A204.1 (cell line): Measurements from ENCODE around the gene OBSL1.

ENCODE experiments used
- FAIRE-seq: peaks from 2 replicates; lab custom pipeline; 2012; peaks lifted over from hg19 to GRCh38; lab: Jason Lieb, UNC

OBSL1 gene

GRCh38 chr2:219571311-219572236 lies at the start of gene OBSL1:
Gene OBSL1, minus strand, starts transcription at chr2:219571539. Its CDS starts 307 bp downstream, at chr2:219571232.
- no peak for FAIRE-seq

GRCh38 chr2:219620546-219620945 lies 49.2 kb upstream of the OBSL1 start:
- no peak for FAIRE-seq

GRCh38 chr2:219619235-219619634 lies 47.9 kb upstream of the OBSL1 start:
- FAIRE-seq, result no peak

GRCh38 chr2:219618733-219619122 lies 47.4 kb upstream of the OBSL1 start:
- no peak for FAIRE-seq

GRCh38 chr2:219616550-219616949 lies 45.2 kb upstream of the OBSL1 start:
- FAIRE-seq, result no peak

GRCh38 chr2:219615894-219616293 lies 44.6 kb upstream of the OBSL1 start:
- FAIRE-seq, result no peak

GRCh38 chr2:219615036-219615435 lies 43.7 kb upstream of the OBSL1 start:
- FAIRE-seq, result no peak

GRCh38 chr2:219614076-219614860 lies 42.9 kb upstream of the OBSL1 start:
- no peak for FAIRE-seq

- no peak for FAIRE-seq
Observed at GRCh38 chr2:219613461-219614070, 42.2 kb upstream of the OBSL1 start.

GRCh38 chr2:219612577-219613286 lies 41.4 kb upstream of the OBSL1 start:
- FAIRE-seq, result no peak

GRCh38 chr2:219611866-219612576 lies 40.7 kb upstream of the OBSL1 start:
- no peak for FAIRE-seq

- no peak for FAIRE-seq
Observed at GRCh38 chr2:219611306-219611705, 40.0 kb upstream of the OBSL1 start.

- FAIRE-seq, result no peak
Observed at GRCh38 chr2:219609149-219609750, 37.9 kb upstream of the OBSL1 start.

- no peak for FAIRE-seq
Observed at GRCh38 chr2:219608399-219608964, 37.1 kb upstream of the OBSL1 start.

GRCh38 chr2:219607931-219608330 lies 36.6 kb upstream of the OBSL1 start:
- no peak for FAIRE-seq

- no peak for FAIRE-seq
Observed at GRCh38 chr2:219605607-219605954, 34.2 kb upstream of the OBSL1 start.

- FAIRE-seq, result no peak
Observed at GRCh38 chr2:219603771-219604170, 32.4 kb upstream of the OBSL1 start.

GRCh38 chr2:219598308-219599078 lies 27.2 kb upstream of the OBSL1 start:
- FAIRE-seq, result no peak

GRCh38 chr2:219597552-219598307 lies 26.4 kb upstream of the OBSL1 start, which contains the start of gene STK11IP:
Gene STK11IP, plus strand, starts transcription at chr2:219597857. Its CDS starts 263 bp downstream, at chr2:219598120.
- FAIRE-seq, result peak; percentile 72
